VCaP (cell line): ENCODE data around the gene VENTX.

Experiments used
- H3K27ac ChIP-seq: fragments of 450-650 bp; 2 replicates; pipeline ENCODE4 v1.5.1; 2017
- CTCF ChIP-seq: fragments of 450-650 bp; conservative IDR thresholded peaks from 2 replicates; pipeline ENCODE4 v1.5.1; 2017; ENCODE audit warnings: mild to moderate bottlenecking, moderate library complexity

Gene VENTX

GRCh38 chr10:133283931-133284330 is 46.3 kb downstream of the VENTX start:
- no peak overlapping the region for H3K27ac ChIP-seq
- TF ChIP-seq CTCF, result no peak

GRCh38 chr10:133285217-133285616 is 47.6 kb downstream of the VENTX start:
- H3K27ac ChIP-seq, result no peak overlapping the region
- TF ChIP-seq CTCF, result no peak

- TF ChIP-seq CTCF, result no peak
- H3K27ac ChIP-seq, result no peak overlapping the region
Observed at GRCh38 chr10:133286366-133286765, 48.7 kb downstream of the VENTX start.

- no peak for TF ChIP-seq CTCF
- H3K27ac ChIP-seq, result no peak overlapping the region
Observed at GRCh38 chr10:133287832-133288500, 50.3 kb downstream of the VENTX start.

GRCh38 chr10:133289761-133290160 is 52.1 kb downstream of the VENTX start:
- no peak for TF ChIP-seq CTCF
- no peak overlapping the region for H3K27ac ChIP-seq
